ENCODE measurements around the gene GNL3.

The GNL3 gene

GRCh38 chr3:52710512-52710911 lies 24.7 kb downstream of the GNL3 start:
- H3K27ac ChIP-seq = no peak overlapping the region
- TF ChIP-seq CTCF (conservative IDR thresholded peaks at IDR 0.05) (no peak), ZFX (IDR thresholded peaks at IDR 0.05) (no peak)

DNA sequence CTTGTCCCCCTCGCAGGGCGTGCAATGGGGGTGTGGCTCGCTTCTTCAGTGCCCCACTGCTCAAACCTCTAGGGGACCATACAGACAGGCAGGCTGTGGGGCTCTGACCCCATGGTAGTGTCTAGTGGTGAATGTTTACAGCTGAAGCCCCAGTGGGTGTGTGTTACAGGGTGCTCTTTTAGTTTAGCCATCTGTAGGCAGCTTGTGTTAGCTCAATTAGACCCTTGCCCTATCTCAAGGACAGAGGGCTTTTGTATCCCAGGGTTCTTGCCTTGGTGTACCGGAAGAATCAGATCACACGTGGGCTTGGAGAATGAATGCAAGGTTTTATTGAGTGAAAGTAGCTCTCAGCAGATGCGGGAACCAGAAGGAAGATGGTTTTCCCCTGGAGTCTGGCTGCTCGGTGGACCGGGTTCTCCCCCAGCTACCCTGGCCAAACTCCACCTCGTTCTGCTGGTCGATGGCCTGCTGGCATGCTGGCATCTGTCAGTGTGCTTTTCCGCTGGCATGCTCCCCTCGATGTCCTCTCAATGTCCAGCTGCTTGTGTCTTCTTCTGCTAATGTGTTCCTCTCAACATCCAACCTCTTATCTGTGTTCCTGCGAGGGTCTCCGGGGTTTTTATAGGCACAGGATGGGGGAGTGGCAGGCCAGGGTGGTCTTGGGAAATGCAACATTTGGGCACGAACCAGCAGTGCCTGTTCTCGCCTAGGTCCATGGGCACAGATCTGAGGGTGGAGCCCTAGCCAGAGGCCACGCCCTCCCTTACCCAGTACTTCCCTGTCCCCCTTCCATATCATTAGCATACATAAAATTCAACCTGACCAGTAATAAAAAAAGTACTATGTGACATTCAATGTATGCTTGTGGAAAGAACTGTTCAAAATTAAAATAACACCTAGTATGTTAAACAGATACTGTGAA lies 26.7 kb downstream of the GNL3 start:
- TF ChIP-seq ZFX (IDR thresholded peaks at IDR 0.05) (no peak), CTCF (conservative IDR thresholded peaks at IDR 0.05) (no peak)
- no peak overlapping the region for H3K27ac ChIP-seq

GRCh38 chr3:52714335-52715302 lies 28.8 kb downstream of the GNL3 start:
- no peak for TF ChIP-seq CTCF (conservative IDR thresholded peaks at IDR 0.05)
- TF ChIP-seq ZFX (IDR thresholded peaks at IDR 0.05) = no peak
- H3K27ac ChIP-seq = no peak overlapping the region

- H3K27ac ChIP-seq = no peak overlapping the region
- TF ChIP-seq CTCF (conservative IDR thresholded peaks at IDR 0.05) (no peak), ZFX (IDR thresholded peaks at IDR 0.05) (no peak)
These were observed 30.0 kb downstream of the GNL3 start for GRCh38 chr3:52715714-52716305.

GRCh38 chr3:52719618-52720017 lies 33.8 kb downstream of the GNL3 start:
- H3K27ac ChIP-seq = no peak overlapping the region
- TF ChIP-seq ZFX (IDR thresholded peaks at IDR 0.05) (no peak), CTCF (conservative IDR thresholded peaks at IDR 0.05) (no peak)

- no peak overlapping the region for H3K27ac ChIP-seq
- TF ChIP-seq ZFX (IDR thresholded peaks at IDR 0.05) = no peak
- no peak for TF ChIP-seq CTCF (conservative IDR thresholded peaks at IDR 0.05)
These were observed 35.3 kb downstream of the GNL3 start for GRCh38 chr3:52721002-52721729.
